GM19372 (cell line): ENCODE results near the gene ACTR3C.

Experiments used
- ATAC-seq: cut with Tn5 transposase; IDR thresholded peaks from one replicate; pipeline ENCODE4 v1.9.1; 2021; ENCODE audit warnings: mild to moderate bottlenecking, low read depth, moderate library complexity; ENCODE audit not compliant: unreplicated experiment

Gene ACTR3C

GRCh38 chr7:150337179-150337578 lies 13.8 kb upstream of the ACTR3C start:
- no peak for ATAC-seq

GRCh38 chr7:150336746-150337145 lies 13.4 kb upstream of the ACTR3C start:
- no peak for ATAC-seq

- ATAC-seq: no peak
Measured at GRCh38 chr7:150335774-150336112, 12.4 kb upstream of the ACTR3C start.

- ATAC-seq: no peak
Measured at GRCh38 chr7:150335108-150335773, 11.9 kb upstream of the ACTR3C start.

GRCh38 chr7:150334108-150334507 lies 10.8 kb upstream of the ACTR3C start:
- no peak for ATAC-seq

- ATAC-seq: no peak
Measured at GRCh38 chr7:150333659-150334058, 10.3 kb upstream of the ACTR3C start.

- no peak for ATAC-seq
Measured at GRCh38 chr7:150332852-150333635, 9.7 kb upstream of the ACTR3C start.

GRCh38 chr7:150330211-150330885 lies 7.0 kb upstream of the ACTR3C start:
- no peak for ATAC-seq

GRCh38 chr7:150329331-150330120 lies 6.2 kb upstream of the ACTR3C start:
- no peak for ATAC-seq

GRCh38 chr7:150327308-150327707 lies 4.0 kb upstream of the ACTR3C start:
- ATAC-seq: no peak

GRCh38 chr7:150326657-150327268 lies 3.4 kb upstream of the ACTR3C start:
- no peak for ATAC-seq

- no peak for ATAC-seq
Measured at GRCh38 chr7:150325901-150326300, 2.6 kb upstream of the ACTR3C start.

- no peak for ATAC-seq
Measured at GRCh38 chr7:150325110-150325611, 1.8 kb upstream of the ACTR3C start.

- no peak for ATAC-seq
Measured at GRCh38 chr7:150324373-150324961, 1.1 kb upstream of the ACTR3C start.

- peak; percentile 27 for ATAC-seq
Measured at GRCh38 chr7:150323682-150324372, 482 bp upstream of the ACTR3C start.

GRCh38 chr7:150322114-150322832 lies 1.1 kb downstream of the ACTR3C start:
- ATAC-seq: no peak

- ATAC-seq: no peak
Measured at GRCh38 chr7:150321788-150322113, 1.6 kb downstream of the ACTR3C start.

GRCh38 chr7:150317748-150318444 lies 5.4 kb downstream of the ACTR3C start:
- no peak for ATAC-seq
